Ecto neural progenitor cell (in vitro differentiated cells): ENCODE results near the gene PIN4.
"Not testable (repeated sequence)": the region's sequence is repeated elsewhere in the genome, so short reads cannot be mapped to it uniquely, and the experiment has no call there.

Experiments used
- DNase-seq: peaks from one replicate; pipeline ENCODE4 v3.0.0-alpha.2; 2018; ENCODE audit warnings: low spot score

Gene PIN4

GRCh38 chrX:72181178-72182125 lies at the start of gene PIN4:
Gene PIN4, plus strand, starts transcription at chrX:72181757. Its CDS starts 29 bp downstream, at chrX:72181786.
- DNase-seq = peak; percentile 90

GRCh38 chrX:72132456-72132855 lies 49.1 kb upstream of the PIN4 start:
- DNase-seq = no peak

- DNase-seq = no peak
These were observed 47.6 kb upstream of the PIN4 start for GRCh38 chrX:72133851-72134546.

GRCh38 chrX:72137846-72138495 lies 43.6 kb upstream of the PIN4 start:
- DNase-seq = no peak

GRCh38 chrX:72139538-72139937 lies 42.0 kb upstream of the PIN4 start:
- DNase-seq = no peak

- DNase-seq = no peak
These were observed 40.1 kb upstream of the PIN4 start for GRCh38 chrX:72141372-72142004.

- DNase-seq = peak; percentile 52
These were observed 39.3 kb upstream of the PIN4 start for GRCh38 chrX:72142094-72142793.

- no peak for DNase-seq
These were observed 38.6 kb upstream of the PIN4 start for GRCh38 chrX:72142794-72143608.

- no peak for DNase-seq
These were observed 38.0 kb upstream of the PIN4 start for GRCh38 chrX:72143609-72143907.

- no peak for DNase-seq
These were observed 36.4 kb upstream of the PIN4 start for GRCh38 chrX:72145181-72145580.

GRCh38 chrX:72146527-72146926 lies 35.0 kb upstream of the PIN4 start:
- no peak for DNase-seq

GRCh38 chrX:72158773-72159172 lies 22.8 kb upstream of the PIN4 start:
- DNase-seq = no peak

GRCh38 chrX:72159769-72160168 lies 21.8 kb upstream of the PIN4 start:
- DNase-seq = no peak

- DNase-seq = no peak
These were observed 16.0 kb upstream of the PIN4 start for GRCh38 chrX:72165551-72165950.

- no peak for DNase-seq
These were observed 12.4 kb upstream of the PIN4 start for GRCh38 chrX:72169008-72169728.

- DNase-seq = not testable (repeated sequence)
These were observed 5.3 kb upstream of the PIN4 start for GRCh38 chrX:72176289-72176688.

GRCh38 chrX:72176981-72177380 lies 4.6 kb upstream of the PIN4 start:
- no peak for DNase-seq

GRCh38 chrX:72180539-72180938 lies 1.0 kb upstream of the PIN4 start:
- DNase-seq = no peak

GRCh38 chrX:72182924-72183323 lies 1.4 kb downstream of the PIN4 start:
- DNase-seq = no peak

- no peak for DNase-seq
These were observed 20.4 kb downstream of the PIN4 start for GRCh38 chrX:72201836-72202536.
